Measurements from ENCODE around the gene HMGB1.
A peak's percentile ranks its signal among the peaks of the same experiment; 100 is the strongest.
"Not testable (repeated sequence)": the region's sequence is repeated elsewhere in the genome, so short reads cannot be mapped to it uniquely, and the experiment has no call there.

Gene HMGB1

GRCh38 chr13:30453727-30454126, 12.0 kb downstream of the HMGB1 start:
- Histone ChIP-seq H3K9me3 (no peaks in the 10 kb centered on the region), H3K4me2 (peak overlapping the region; percentile 3; the same call in 1 of the 2 replicates), H3K9ac (no peak overlapping the region), H3K4me3 (no peak overlapping the region), H3K27ac (no peak overlapping the region), H3K4me1 (peaks cover 51% of the 10 kb centered on the region), H4K20me1 (peaks cover 12% of the 10 kb centered on the region; the same call in 1 of the 2 replicates), H3K36me3 (peaks cover 31% of the 10 kb centered on the region), H3K27me3 (no peaks in the 10 kb centered on the region)
- no peak for TF ChIP-seq Cebpa-rat (IDR thresholded peaks at IDR 0.05)

GRCh38 chr13:30451476-30451875, 14.3 kb downstream of the HMGB1 start:
- H3K27me3 ChIP-seq, H3K9ac ChIP-seq, H3K4me3 ChIP-seq, H3K9me3 ChIP-seq, H3K27ac ChIP-seq, H4K20me1 ChIP-seq, H3K4me2 ChIP-seq: not testable (repeated sequence)
- peaks cover 14% of the 10 kb centered on the region for H3K36me3 ChIP-seq
- H3K4me1 ChIP-seq: peaks cover 53% of the 10 kb centered on the region

GRCh38 chr13:30450066-30450465, 15.7 kb downstream of the HMGB1 start:
- H4K20me1 ChIP-seq: no peaks in the 10 kb centered on the region
- H3K27ac ChIP-seq: no peak overlapping the region
- no peaks in the 10 kb centered on the region for H3K27me3 ChIP-seq
- no peaks in the 10 kb centered on the region for H3K9me3 ChIP-seq
- TF ChIP-seq Cebpa-rat (IDR thresholded peaks at IDR 0.05): no peak
- no peak overlapping the region for H3K9ac ChIP-seq
- no peak overlapping the region for H3K4me2 ChIP-seq
- H3K4me1 ChIP-seq: peaks cover 52% of the 10 kb centered on the region
- H3K36me3 ChIP-seq: peaks cover 14% of the 10 kb centered on the region
- H3K4me3 ChIP-seq: no peak overlapping the region

- TF ChIP-seq Cebpa-rat (IDR thresholded peaks at IDR 0.05): no peak
- H3K4me2 ChIP-seq: peak overlapping the region; percentile 96
- no peaks in the 10 kb centered on the region for H3K27me3 ChIP-seq
- H3K9me3 ChIP-seq: no peaks in the 10 kb centered on the region
- no peak overlapping the region for H3K9ac ChIP-seq
- no peaks in the 10 kb centered on the region for H4K20me1 ChIP-seq
- peak overlapping the region; percentile 28; the same call in 1 of the 2 replicates for H3K27ac ChIP-seq
- peaks cover 14% of the 10 kb centered on the region for H3K36me3 ChIP-seq
- no peak overlapping the region for H3K4me3 ChIP-seq
- H3K4me1 ChIP-seq: peaks cover 55% of the 10 kb centered on the region
These were observed 17.3 kb downstream of the HMGB1 start for GRCh38 chr13:30448441-30448840.

- peak overlapping the region; percentile 89 for H3K9ac ChIP-seq
- TF ChIP-seq Cebpa-rat (IDR thresholded peaks at IDR 0.05): no peak
- H3K9me3 ChIP-seq: 0 out of 2 replicates have a peak, but pooled peaks cover 8% of the 10 kb centered on the region
- no peaks in the 10 kb centered on the region for H4K20me1 ChIP-seq
- H3K4me1 ChIP-seq: peaks cover 73% of the 10 kb centered on the region
- H3K27ac ChIP-seq: peak overlapping the region; percentile 97
- H3K4me2 ChIP-seq: peak overlapping the region; percentile 96
- H3K27me3 ChIP-seq: no peaks in the 10 kb centered on the region
- peaks cover 14% of the 10 kb centered on the region for H3K36me3 ChIP-seq
- peak overlapping the region; percentile 71 for H3K4me3 ChIP-seq
These were observed 19.6 kb downstream of the HMGB1 start for GRCh38 chr13:30446126-30446500.

GRCh38 chr13:30443957-30444404, 21.8 kb downstream of the HMGB1 start:
- no peaks in the 10 kb centered on the region for H4K20me1 ChIP-seq

GRCh38 chr13:30443491-30443890, 22.2 kb downstream of the HMGB1 start:
- Histone ChIP-seq H3K27ac (peak overlapping the region; percentile 97), H3K4me1 (peaks cover 74% of the 10 kb centered on the region), H3K4me2 (peak overlapping the region; percentile 96), H3K4me3 (peak overlapping the region; percentile 71), H3K9me3 (peaks cover 13% of the 10 kb centered on the region; the same call in 1 of the 2 replicates), H3K9ac (peak overlapping the region; percentile 89; the same call in 1 of the 2 replicates)
- H3K36me3 ChIP-seq, H3K27me3 ChIP-seq, H4K20me1 ChIP-seq: not testable (repeated sequence)

More at GRCh38 chr13:30443957-30444404, 21.8 kb downstream of the HMGB1 start:
- Histone ChIP-seq H3K9ac (peak overlapping the region; percentile 89), H3K4me1 (peaks cover 77% of the 10 kb centered on the region), H3K36me3 (peaks cover 1% of the 10 kb centered on the region), H3K27ac (peak overlapping the region; percentile 97), H3K27me3 (no peaks in the 10 kb centered on the region), H3K4me3 (peak overlapping the region; percentile 71), H3K4me2 (peak overlapping the region; percentile 96), H3K9me3 (peaks cover 13% of the 10 kb centered on the region; the same call in 1 of the 2 replicates)
- TF ChIP-seq Cebpa-rat (IDR thresholded peaks at IDR 0.05): no peak

- H3K36me3 ChIP-seq: no peaks in the 10 kb centered on the region
- peak overlapping the region; percentile 96 for H3K4me2 ChIP-seq
- H3K9me3 ChIP-seq: peaks cover 13% of the 10 kb centered on the region; the same call in 1 of the 2 replicates
- peak overlapping the region; percentile 97 for H3K27ac ChIP-seq
- H3K4me3 ChIP-seq: no peak overlapping the region
- H3K4me1 ChIP-seq: peaks cover 73% of the 10 kb centered on the region
- no peaks in the 10 kb centered on the region for H4K20me1 ChIP-seq
- peak overlapping the region; percentile 89; the same call in 1 of the 2 replicates for H3K9ac ChIP-seq
- no peak for TF ChIP-seq Cebpa-rat (IDR thresholded peaks at IDR 0.05)
- H3K27me3 ChIP-seq: no peaks in the 10 kb centered on the region
These were observed 22.8 kb downstream of the HMGB1 start for GRCh38 chr13:30442926-30443325.

GRCh38 chr13:30440910-30441703, 24.6 kb downstream of the HMGB1 start:
- H3K4me2 ChIP-seq: peak overlapping the region; percentile 96
- peaks cover 56% of the 10 kb centered on the region for H3K4me1 ChIP-seq
- no peak overlapping the region for H3K9ac ChIP-seq
- no peaks in the 10 kb centered on the region for H4K20me1 ChIP-seq
- no peak for TF ChIP-seq Cebpa-rat (IDR thresholded peaks at IDR 0.05)
- no peak overlapping the region; the same call in 1 of the 2 replicates for H3K27ac ChIP-seq
- peaks cover 13% of the 10 kb centered on the region; the same call in 1 of the 2 replicates for H3K9me3 ChIP-seq
- H3K4me3 ChIP-seq: no peak overlapping the region
- H3K27me3 ChIP-seq: no peaks in the 10 kb centered on the region
- no peaks in the 10 kb centered on the region for H3K36me3 ChIP-seq

GRCh38 chr13:30438286-30438685, 27.4 kb downstream of the HMGB1 start:
- TF ChIP-seq Cebpa-rat (IDR thresholded peaks at IDR 0.05): no peak
- Histone ChIP-seq H3K36me3 (no peaks in the 10 kb centered on the region), H3K27ac (no peak overlapping the region)

More at GRCh38 chr13:30438286-30438685, 27.4 kb downstream of the HMGB1 start:
- peaks cover 13% of the 10 kb centered on the region; the same call in 1 of the 2 replicates for H3K9me3 ChIP-seq
- H3K27me3 ChIP-seq: no peaks in the 10 kb centered on the region
- H3K4me1 ChIP-seq: peaks cover 35% of the 10 kb centered on the region
- no peaks in the 10 kb centered on the region for H4K20me1 ChIP-seq
- no peak overlapping the region; the same call in 1 of the 2 replicates for H3K4me2 ChIP-seq
- H3K9ac ChIP-seq: no peak overlapping the region
- H3K4me3 ChIP-seq: no peak overlapping the region

All from BLaER1 (cell line).